Stomach (tissue), 9 donors: ENCODE results near the gene EEF1A2. TPM values are rescaled to one million over a fixed set of nuclear protein-coding genes. Genes with fewer than 3 reads are reported as not detected.
A peak's percentile ranks its signal among the peaks of the same experiment; 100 is the strongest.

Experiments used
- DNase-seq, 2 donors: peaks; one replicate each; pipeline versions ENCODE4 v3.0.0 to v3.0.0-alpha.2; 2013 to 2019
- H3K27ac ChIP-seq, 5 donors: fragments of 200-600 bp in 4 of 5; sonication (generic) in 4 of 5; one replicate each; pipeline ENCODE4 v1.5.1; 2013 to 2019; ENCODE audit warnings: mild to moderate bottlenecking in 1 of 5, moderate library complexity in 1 of 5
- H3K27me3 ChIP-seq, 3 donors: fragments of 200-600 bp; sonication (generic); one replicate each; pipeline ENCODE4 v1.5.1; 2017 to 2019; ENCODE audit warnings: mixed run types in 1 of 3
- H3K36me3 ChIP-seq, 4 donors: fragments of 200-600 bp; sonication (generic); 1 replicate in 3 of 4; 2 replicates in 1 of 4; pipeline ENCODE4 v1.5.1; 2016 to 2019
- H3K4me1 ChIP-seq, 4 donors: fragments of 200-600 bp; sonication (generic); one replicate each; pipeline ENCODE4 v1.5.1; 2016 to 2019
- H3K4me3 ChIP-seq, 4 donors: fragments of 200-600 bp; sonication (generic) in 3 of 4; one replicate each; pipeline ENCODE4 v1.5.1; 2016 to 2019; ENCODE audit warnings: mild to moderate bottlenecking in 1 of 4
- H3K9me3 ChIP-seq, 4 donors: fragments of 200-600 bp; sonication (generic); one replicate each; pipeline ENCODE4 v1.5.1; 2016 to 2019
- EP300 ChIP-seq: sonication (generic); formaldehyde crosslinking; IDR thresholded peaks from one replicate; pipeline ENCODE4 v1.6.1; 2017; ENCODE audit warnings: antibody characterized with exemption
- POLR2A ChIP-seq, 4 donors: fragments of 450-650 bp; IDR thresholded peaks; one replicate each; pipeline ENCODE4 v1.6.1; 2016; ENCODE audit warnings: antibody characterized with exemption in 4 of 4, control low read depth in 2 of 4, mild to moderate bottlenecking in 1 of 4, moderate library complexity in 1 of 4
- POLR2AphosphoS5 ChIP-seq, 3 donors: sonication (generic); formaldehyde crosslinking; IDR thresholded peaks; one replicate each; pipeline ENCODE4 v1.6.1; 2016; ENCODE audit warnings: antibody characterized with exemption in 3 of 3
- WGBS, 5 donors: extraction: QIAGEN DNeasy Blood & Tissue Kit in 3 of 5; methylation state at CpG; one replicate each; pipeline versions ENCODE4 v1.1.5 to v1.1.7; 2013 to 2018; 5-methylcytosine and 5-hydroxymethylcytosine counted together
- intact Hi-C: fragments of 100-400 bp; cut with DNase I; formaldehyde crosslinking; loops from one replicate; pipeline ENCODE4 v1.15.1; 2023; ENCODE audit warnings: low total_unique reads
- polyA plus RNA-seq, 3 donors: library from polyadenylated mRNA; stranded (reverse); fragments of 200-250 nt; gene quantifications; one replicate each; pipeline ENCODE4 v1.2.3, GENCODE V29; 2013
- total RNA-seq, 5 donors: library from RNA; depleted of rRNA; stranded (reverse); fragments of >200 nt; gene quantifications; one replicate each; pipeline versions ENCODE4 v1.1.0 to v1.2.3, GENCODE V29; 2014 to 2016
- TF ChIP-seq, protein P1 (sequence below), 7 experiments: fragments of 450-650 bp in 4 of 7; fragments of 200-600 bp in 3 of 7; sonication (generic) in 3 of 7; IDR thresholded peaks; one replicate each; pipeline ENCODE4 v1.5.1; 2016 to 2019; ENCODE audit warnings: antibody characterized with exemption in 7 of 7, control low read depth in 2 of 7, mild to moderate bottlenecking in 1 of 7
- donor health status: healthy with polysubstance abuse.
- donor health status: Bipolar disorder and iron deficiency.
- donor health status: healthy.

EEF1A2 gene
- total and polyA plus RNA-seq, 8 donors, result 0.58 to 64.8 (median 23.8) TPM; not detected in 1

DNA sequence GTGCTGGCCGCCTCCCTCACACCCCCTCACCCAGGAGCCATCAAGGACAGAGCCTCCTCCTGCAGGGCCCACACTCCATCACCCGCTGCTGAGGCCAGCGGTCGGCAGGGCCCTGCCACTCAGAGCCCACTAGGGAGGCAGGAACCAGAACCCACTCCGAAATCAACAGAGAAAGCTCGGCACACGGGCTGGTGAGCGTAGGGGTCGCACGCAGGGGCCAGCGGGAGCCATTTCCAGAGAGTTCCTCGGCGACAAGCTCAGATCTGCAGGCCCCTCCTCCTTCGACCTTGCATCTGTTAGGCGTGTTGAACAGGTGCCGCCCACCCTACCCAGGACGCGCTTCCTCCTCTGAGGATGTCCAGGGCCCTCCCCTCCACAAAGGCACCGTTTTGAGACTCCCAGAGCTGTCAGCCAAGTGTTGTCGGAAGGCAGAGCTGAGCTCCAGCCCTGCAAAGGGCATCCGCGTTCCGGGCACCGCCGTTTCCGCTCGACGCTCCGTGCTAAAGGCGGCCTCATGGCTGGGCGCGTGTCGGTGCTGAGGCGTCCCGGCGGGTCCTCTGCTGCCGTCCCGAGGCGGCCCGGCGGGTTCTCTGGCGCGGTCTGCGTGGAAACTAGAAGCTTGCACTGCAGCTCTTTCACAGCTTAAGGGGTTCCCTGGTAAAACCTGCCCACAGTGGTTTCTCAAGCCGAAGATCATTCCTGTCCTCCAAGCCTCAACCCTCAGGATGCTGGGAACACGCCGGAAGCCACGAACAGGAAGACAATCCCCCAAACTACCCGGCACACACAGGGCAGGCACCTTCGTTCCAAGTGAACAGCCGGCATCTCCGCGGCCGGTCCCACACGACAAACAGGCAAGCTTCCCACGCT is 33.3 kb downstream of the EEF1A2 start:
- intact Hi-C loops, result no loop called here
- 72 to 81% (median 77%) methylated on average over 19 to 56 of the region's 56 CpGs for WGBS, 5 donors
- H3K27ac ChIP-seq, result no peak overlapping the region
- no peaks in the 10 kb centered on the region for H3K36me3 ChIP-seq
- no peaks in the 10 kb centered on the region for H3K4me1 ChIP-seq
- TF ChIP-seq POLR2A (IDR thresholded peaks at IDR 0.05) (no peak), EP300 (no peak), POLR2AphosphoS5 (IDR thresholded peaks at IDR 0.05) (no peak)
- TF ChIP-seq, protein P1, sequence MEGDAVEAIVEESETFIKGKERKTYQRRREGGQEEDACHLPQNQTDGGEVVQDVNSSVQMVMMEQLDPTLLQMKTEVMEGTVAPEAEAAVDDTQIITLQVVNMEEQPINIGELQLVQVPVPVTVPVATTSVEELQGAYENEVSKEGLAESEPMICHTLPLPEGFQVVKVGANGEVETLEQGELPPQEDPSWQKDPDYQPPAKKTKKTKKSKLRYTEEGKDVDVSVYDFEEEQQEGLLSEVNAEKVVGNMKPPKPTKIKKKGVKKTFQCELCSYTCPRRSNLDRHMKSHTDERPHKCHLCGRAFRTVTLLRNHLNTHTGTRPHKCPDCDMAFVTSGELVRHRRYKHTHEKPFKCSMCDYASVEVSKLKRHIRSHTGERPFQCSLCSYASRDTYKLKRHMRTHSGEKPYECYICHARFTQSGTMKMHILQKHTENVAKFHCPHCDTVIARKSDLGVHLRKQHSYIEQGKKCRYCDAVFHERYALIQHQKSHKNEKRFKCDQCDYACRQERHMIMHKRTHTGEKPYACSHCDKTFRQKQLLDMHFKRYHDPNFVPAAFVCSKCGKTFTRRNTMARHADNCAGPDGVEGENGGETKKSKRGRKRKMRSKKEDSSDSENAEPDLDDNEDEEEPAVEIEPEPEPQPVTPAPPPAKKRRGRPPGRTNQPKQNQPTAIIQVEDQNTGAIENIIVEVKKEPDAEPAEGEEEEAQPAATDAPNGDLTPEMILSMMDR (IDR thresholded peaks at IDR 0.05), result no peak
- no peak for DNase-seq
- no peaks in the 10 kb centered on the region for H3K9me3 ChIP-seq
- H3K4me3 ChIP-seq, result no peak overlapping the region
- peaks cover 6 to 100% (median 70%) of the 10 kb centered on the region in 3 donors for H3K27me3 ChIP-seq

GRCh38 chr20:63464289-63464635 is 34.6 kb downstream of the EEF1A2 start:
- no peak overlapping the region for H3K4me3 ChIP-seq
- H3K4me1 ChIP-seq, result no peaks in the 10 kb centered on the region
- no peaks in the 10 kb centered on the region for H3K9me3 ChIP-seq
- H3K27ac ChIP-seq, result no peak overlapping the region
- H3K27me3 ChIP-seq, result peaks cover 4 to 98% (median 64%) of the 10 kb centered on the region in 3 donors
- intact Hi-C loops, result no loop called here
- no peak for DNase-seq
- H3K36me3 ChIP-seq, result no peaks in the 10 kb centered on the region
- TF ChIP-seq POLR2AphosphoS5 (IDR thresholded peaks at IDR 0.05) (no peak), POLR2A (IDR thresholded peaks at IDR 0.05) (no peak), EP300 (no peak)
- TF ChIP-seq, protein P1 (IDR thresholded peaks at IDR 0.05), result no peak
- WGBS, 5 donors, result 68 to 86% (median 77%) methylated on average over 6 to 12 of the region's 12 CpGs

GRCh38 chr20:63463400-63464288 is 35.2 kb downstream of the EEF1A2 start:
- WGBS, 5 donors, result 51 to 58% (median 56%) methylated on average over 22 of the region's 22 CpGs
- H3K4me1 ChIP-seq, result no peaks in the 10 kb centered on the region
- TF ChIP-seq, protein P1 (IDR thresholded peaks at IDR 0.05), result no peak
- no peak for TF ChIP-seq POLR2A (IDR thresholded peaks at IDR 0.05)
- no peak for TF ChIP-seq POLR2AphosphoS5 (IDR thresholded peaks at IDR 0.05)
- TF ChIP-seq EP300, result no peak
- DNase-seq, result peak in 1 of 2 donors; percentile 43
- no peak overlapping the region for H3K27ac ChIP-seq
- intact Hi-C loops, result no loop called here
- H3K9me3 ChIP-seq, result no peaks in the 10 kb centered on the region
- no peak overlapping the region for H3K4me3 ChIP-seq
- H3K27me3 ChIP-seq, result peaks cover 4 to 98% (median 58%) of the 10 kb centered on the region in 3 donors
- no peaks in the 10 kb centered on the region for H3K36me3 ChIP-seq

GRCh38 chr20:63462244-63462643 is 36.6 kb downstream of the EEF1A2 start:
- intact Hi-C loops, result no loop called here
- DNase-seq, result no peak
- Histone ChIP-seq H3K9me3 (no peaks in the 10 kb centered on the region), H3K4me1 (peaks cover 0 to 8% (median 5%) of the 10 kb centered on the region in 4 donors), H3K27ac (no peak overlapping the region), H3K36me3 (no peaks in the 10 kb centered on the region), H3K27me3 (peaks cover 4 to 98% (median 52%) of the 10 kb centered on the region in 3 donors), H3K4me3 (no peak overlapping the region)
- WGBS, 5 donors, result 53 to 82% (median 61%) methylated on average over 2 of the region's 2 CpGs
- TF ChIP-seq, protein P1 (IDR thresholded peaks at IDR 0.05), result no peak
- TF ChIP-seq POLR2A (IDR thresholded peaks at IDR 0.05), result no peak
- no peak for TF ChIP-seq EP300
- no peak for TF ChIP-seq POLR2AphosphoS5 (IDR thresholded peaks at IDR 0.05)
